HG03460 (cell line): ENCODE results near the gene LIG1.

Experiments
- ATAC-seq: cut with Tn5 transposase; IDR thresholded peaks from one replicate; pipeline ENCODE4 v1.9.1; 2021; ENCODE audit not compliant: unreplicated experiment

The LIG1 gene

GRCh38 chr19:48169939-48170803, at the start of gene LIG1, which contains the start of gene ZSWIM9:
LIG1 (minus strand) TSS chr19:48170344; CDS start chr19:48165566, 4,778 bp downstream.
ZSWIM9 (plus strand) TSS chr19:48170680; CDS start chr19:48171803, 1,123 bp downstream.
- peak; percentile 76 for ATAC-seq

GRCh38 chr19:48218997-48219396, 48.9 kb upstream of the LIG1 start:
- ATAC-seq = no peak

- ATAC-seq = no peak
These were observed 46.8 kb upstream of the LIG1 start for GRCh38 chr19:48216933-48217332.

- ATAC-seq = no peak
These were observed 43.8 kb upstream of the LIG1 start for GRCh38 chr19:48213959-48214358.

- no peak for ATAC-seq
These were observed 39.9 kb upstream of the LIG1 start for GRCh38 chr19:48210005-48210404.

GRCh38 chr19:48206397-48207093, 36.4 kb upstream of the LIG1 start:
- ATAC-seq = no peak

GRCh38 chr19:48203794-48204628, 33.9 kb upstream of the LIG1 start:
- peak; percentile 94 for ATAC-seq

- no peak for ATAC-seq
These were observed 33.2 kb upstream of the LIG1 start for GRCh38 chr19:48203222-48203793.

GRCh38 chr19:48196933-48197665, 27.0 kb upstream of the LIG1 start:
- ATAC-seq = no peak

- no peak for ATAC-seq
These were observed 26.2 kb upstream of the LIG1 start for GRCh38 chr19:48196321-48196763.

GRCh38 chr19:48194844-48195830, 25.0 kb upstream of the LIG1 start:
- no peak for ATAC-seq

- ATAC-seq = no peak
These were observed 24.1 kb upstream of the LIG1 start for GRCh38 chr19:48194041-48194843.

- no peak for ATAC-seq
These were observed 22.6 kb upstream of the LIG1 start for GRCh38 chr19:48192750-48193149.

GRCh38 chr19:48190885-48191284, 20.7 kb upstream of the LIG1 start:
- no peak for ATAC-seq

- no peak for ATAC-seq
These were observed 20.2 kb upstream of the LIG1 start for GRCh38 chr19:48190288-48190884.

- peak; percentile 44 for ATAC-seq
These were observed 16.4 kb upstream of the LIG1 start for GRCh38 chr19:48186541-48186991.

- ATAC-seq = peak; percentile 41
These were observed 15.9 kb upstream of the LIG1 start for GRCh38 chr19:48186015-48186414.

GRCh38 chr19:48183356-48183755, 13.2 kb upstream of the LIG1 start:
- no peak for ATAC-seq
